Esophagus muscularis mucosa (tissue), 3 donors: ENCODE data around the gene GET3.

Experiments used
- POLR2A ChIP-seq: fragments of 450-650 bp; IDR thresholded peaks from one replicate; pipeline ENCODE4 v1.6.1; 2017; ENCODE audit warnings: antibody characterized with exemption, moderate library complexity, mild to moderate bottlenecking, low read depth
- POLR2AphosphoS5 ChIP-seq, 2 donors: sonication (generic); formaldehyde crosslinking; IDR thresholded peaks; one replicate each; pipeline ENCODE4 v1.6.1; 2017; ENCODE audit warnings: antibody characterized with exemption in 2 of 2
- TF ChIP-seq, protein P1 (sequence below), 3 experiments: fragments of 200-600 bp in 2 of 3; fragments of 450-650 bp in 1 of 3; sonication (generic) in 2 of 3; IDR thresholded peaks; one replicate each; pipeline ENCODE4 v1.5.1; 2017 to 2019; ENCODE audit warnings: antibody characterized with exemption in 3 of 3, mild to moderate bottlenecking in 2 of 3, moderate library complexity in 1 of 3

DNA sequence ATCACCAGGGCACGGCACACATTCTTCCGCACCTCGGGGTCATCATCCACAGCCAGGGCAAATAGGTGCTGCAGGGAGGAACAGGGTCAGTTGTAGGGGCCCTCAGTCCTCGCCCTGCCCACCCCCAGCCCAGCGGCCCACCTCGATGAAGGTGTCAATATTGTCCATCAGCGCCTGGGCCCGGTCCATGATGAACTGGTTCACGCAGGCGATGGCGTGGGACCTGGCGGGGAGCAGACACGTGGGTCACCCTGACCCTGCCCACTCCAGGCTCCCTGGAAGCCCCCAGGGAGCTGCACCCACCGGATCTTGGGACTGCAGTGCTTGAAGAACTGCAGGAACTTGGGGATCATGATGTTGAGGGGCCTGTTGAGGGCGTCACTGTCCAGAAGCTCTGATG is 22.2 kb upstream of the GET3 start:
- TF ChIP-seq, protein P1, sequence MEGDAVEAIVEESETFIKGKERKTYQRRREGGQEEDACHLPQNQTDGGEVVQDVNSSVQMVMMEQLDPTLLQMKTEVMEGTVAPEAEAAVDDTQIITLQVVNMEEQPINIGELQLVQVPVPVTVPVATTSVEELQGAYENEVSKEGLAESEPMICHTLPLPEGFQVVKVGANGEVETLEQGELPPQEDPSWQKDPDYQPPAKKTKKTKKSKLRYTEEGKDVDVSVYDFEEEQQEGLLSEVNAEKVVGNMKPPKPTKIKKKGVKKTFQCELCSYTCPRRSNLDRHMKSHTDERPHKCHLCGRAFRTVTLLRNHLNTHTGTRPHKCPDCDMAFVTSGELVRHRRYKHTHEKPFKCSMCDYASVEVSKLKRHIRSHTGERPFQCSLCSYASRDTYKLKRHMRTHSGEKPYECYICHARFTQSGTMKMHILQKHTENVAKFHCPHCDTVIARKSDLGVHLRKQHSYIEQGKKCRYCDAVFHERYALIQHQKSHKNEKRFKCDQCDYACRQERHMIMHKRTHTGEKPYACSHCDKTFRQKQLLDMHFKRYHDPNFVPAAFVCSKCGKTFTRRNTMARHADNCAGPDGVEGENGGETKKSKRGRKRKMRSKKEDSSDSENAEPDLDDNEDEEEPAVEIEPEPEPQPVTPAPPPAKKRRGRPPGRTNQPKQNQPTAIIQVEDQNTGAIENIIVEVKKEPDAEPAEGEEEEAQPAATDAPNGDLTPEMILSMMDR (IDR thresholded peaks at IDR 0.05), result no peak
- TF ChIP-seq POLR2A (no peak), POLR2AphosphoS5 (IDR thresholded peaks at IDR 0.05) (no peak)
